RWPE1 (cell line): ENCODE data around the gene DACT3.

Source experiments
- CTCF ChIA-PET: fragments of 350-600 bp; sonication (Branson Sonifier 250); formaldehyde crosslinking; extraction: SDS; loops from one replicate; lab custom pipeline; 2021; lab: Yijun Ruan, JAX
- POLR2A ChIA-PET: fragments of 400-600 bp; formaldehyde crosslinking; extraction: SDS; loops from one replicate; lab custom pipeline; 2020; ENCODE audit warnings: antibody characterized with exemption; ENCODE audit not compliant: low non-redundant PET; lab: Yijun Ruan, JAX
- DNase-seq: peaks from one replicate; pipeline ENCODE4 v3.0.0; 2012; ENCODE audit warnings: low spot score
- H3K27ac ChIP-seq: fragments of 450-650 bp; 2 replicates; pipeline ENCODE4 v1.5.1; 2017
- CTCF ChIP-seq: fragments of 450-650 bp; conservative IDR thresholded peaks from 2 replicates; pipeline ENCODE4 v1.5.1; 2017; ENCODE audit warnings: low read depth, mild to moderate bottlenecking

Gene DACT3

GRCh38 chr19:46603195-46603637 lies 57.8 kb downstream of the DACT3 start:
- DNase-seq: no peak
- ChIA-PET CTCF (interaction anchor here (0.9 to 1.6 kb wide), 2 partner anchors 11 to 59 kb away, joined by 3 to 8 read pairs; no protein-coding TSS in a partner anchor), POLR2A (no interaction called here)
- H3K27ac ChIP-seq: peak overlapping the region; percentile 97
- TF ChIP-seq CTCF: no peak

- ChIA-PET POLR2A (no interaction called here), CTCF (interaction anchor here (0.6 to 1.6 kb wide), 3 partner anchors 12 to 82 kb away, joined by 3 to 8 read pairs (median 4); no protein-coding TSS in a partner anchor)
- DNase-seq: no peak
- peak overlapping the region; percentile 97 for H3K27ac ChIP-seq
- TF ChIP-seq CTCF: no peak
Measured at GRCh38 chr19:46602392-46603194, 58.4 kb downstream of the DACT3 start.

GRCh38 chr19:46601318-46602224 lies 59.4 kb downstream of the DACT3 start, which contains the start of gene CALM3:
CALM3 (plus strand) TSS chr19:46601330; CDS start chr19:46601435, 105 bp downstream.
- no peak for DNase-seq
- H3K27ac ChIP-seq: peak within 1 kb of the TSS; percentile 97
- TF ChIP-seq CTCF: no peak
- ChIA-PET POLR2A (interaction anchor here (0.5 kb wide), 1 partner anchor 149 kb away, joined by 3 read pairs; no protein-coding TSS in a partner anchor), CTCF (interaction anchor here (0.6 to 1.6 kb wide), 4 partner anchors 13 to 103 kb away, joined by 3 to 8 read pairs (median 4); no protein-coding TSS in a partner anchor)

- ChIA-PET POLR2A (interaction anchor here (0.5 to 0.7 kb wide), 5 partner anchors 8 to 207 kb away, joined by 3 to 4 read pairs (median 3); no protein-coding TSS in a partner anchor), CTCF (interaction anchor here (0.6 to 0.9 kb wide), 2 partner anchors 14 to 104 kb away, joined by 3 read pairs; no protein-coding TSS in a partner anchor)
- no peak for TF ChIP-seq CTCF
- H3K27ac ChIP-seq: peak overlapping the region; percentile 97
- peak; percentile 99 for DNase-seq
Measured at GRCh38 chr19:46600384-46601317, 60.3 kb downstream of the DACT3 start.

- CTCF ChIA-PET: interaction anchor here (0.9 kb wide), 1 partner anchor 14 kb away, joined by 3 read pairs; no protein-coding TSS in a partner anchor
- no peak for DNase-seq
- peak overlapping the region; percentile 97 for H3K27ac ChIP-seq
- POLR2A ChIA-PET: interaction anchor here (0.5 to 0.7 kb wide), 3 partner anchors 9 to 73 kb away, joined by 3 to 4 read pairs (median 3); no protein-coding TSS in a partner anchor
- no peak for TF ChIP-seq CTCF
Measured at GRCh38 chr19:46599716-46600373, 61.1 kb downstream of the DACT3 start.
